RWPE2 (cell line): ENCODE data around the gene ERCC8.

Experiments
- ATAC-seq: fragments of 200-7000 bp; cut with Tn5 transposase; 3 replicates; pipeline ENCODE4 v1.9.1; 2021; ENCODE audit warnings: low read depth
- DNase-seq: peaks from one replicate; pipeline ENCODE4 v3.0.0-alpha.2; 2020; ENCODE audit warnings: low spot score
- H3K27ac ChIP-seq: fragments of 450-650 bp; 2 replicates; pipeline ENCODE4 v1.5.1; 2017; ENCODE audit warnings: mild to moderate bottlenecking; ENCODE audit not compliant: poor library complexity, severe bottlenecking
- H3K27me3 ChIP-seq: fragments of 250-450 bp; sonication (Bioruptor Pico); 2 replicates; pipeline ENCODE4 v1.5.1; 2021; ENCODE audit warnings: mild to moderate bottlenecking, moderate library complexity; ENCODE audit not compliant: insufficient read depth, poor library complexity, severe bottlenecking
- H3K36me3 ChIP-seq: fragments of 250-450 bp; sonication (Bioruptor Pico); 2 replicates; pipeline ENCODE4 v1.5.1; 2020; ENCODE audit warnings: low read depth, mild to moderate bottlenecking, moderate library complexity
- H3K4me1 ChIP-seq: fragments of 250-450 bp; sonication (Bioruptor Pico); 2 replicates; pipeline ENCODE4 v1.5.1; 2021; ENCODE audit warnings: mild to moderate bottlenecking, moderate library complexity; ENCODE audit not compliant: insufficient read depth, poor library complexity, severe bottlenecking
- H3K4me3 ChIP-seq: fragments of 250-450 bp; sonication (Bioruptor Pico); 2 replicates; pipeline ENCODE4 v1.5.1; 2021; ENCODE audit warnings: mild to moderate bottlenecking, moderate library complexity; ENCODE audit not compliant: severe bottlenecking
- H3K9me3 ChIP-seq: fragments of 250-450 bp; sonication (Bioruptor Pico); 2 replicates; pipeline ENCODE4 v1.5.1; 2021; ENCODE audit warnings: mild to moderate bottlenecking, moderate library complexity; ENCODE audit not compliant: severe bottlenecking
- CTCF ChIP-seq: fragments of 450-650 bp; IDR thresholded peaks from one replicate; pipeline ENCODE4 v1.5.1; 2017; ENCODE audit warnings: mild to moderate bottlenecking, moderate library complexity; ENCODE audit not compliant: poor library complexity, severe bottlenecking

Gene ERCC8

GRCh38 chr5:60958088-60958487 lies 13.2 kb upstream of the ERCC8 start:
- ATAC-seq (no peak), DNase-seq (no peak)
- Histone ChIP-seq H3K27ac (no peak overlapping the region), H3K9me3 (no peaks in the 10 kb centered on the region), H3K36me3 (no peaks in the 10 kb centered on the region), H3K27me3 (no peaks in the 10 kb centered on the region), H3K4me1 (peaks cover 4% of the 10 kb centered on the region), H3K4me3 (no peak overlapping the region)
- no peak for TF ChIP-seq CTCF

- no peak for ATAC-seq
- no peak for DNase-seq
- no peaks in the 10 kb centered on the region for H3K27me3 ChIP-seq
- H3K4me1 ChIP-seq = peaks cover 4% of the 10 kb centered on the region
- H3K9me3 ChIP-seq = no peaks in the 10 kb centered on the region
- H3K36me3 ChIP-seq = no peaks in the 10 kb centered on the region
- H3K4me3 ChIP-seq = no peak overlapping the region
- no peak for TF ChIP-seq CTCF
- H3K27ac ChIP-seq = no peak overlapping the region
These were observed 10.4 kb upstream of the ERCC8 start for GRCh38 chr5:60955239-60955638.

GRCh38 chr5:60948738-60949137 lies 3.9 kb upstream of the ERCC8 start:
- ATAC-seq = no peak
- Histone ChIP-seq H3K27ac (no peak overlapping the region), H3K4me1 (peaks cover 13% of the 10 kb centered on the region), H3K36me3 (no peaks in the 10 kb centered on the region; the same call in 1 of the 2 replicates), H3K27me3 (no peaks in the 10 kb centered on the region), H3K9me3 (no peaks in the 10 kb centered on the region), H3K4me3 (no peak overlapping the region)
- TF ChIP-seq CTCF = no peak
- no peak for DNase-seq

GRCh38 chr5:60945813-60946187 lies 930 bp upstream of the ERCC8 start:
- Histone ChIP-seq H3K4me3 (peak overlapping the region; percentile 69), H3K27me3 (no peaks in the 10 kb centered on the region), H3K4me1 (peaks cover 23% of the 10 kb centered on the region), H3K36me3 (peaks cover 14% of the 10 kb centered on the region; the same call in 1 of the 2 replicates), H3K9me3 (no peaks in the 10 kb centered on the region), H3K27ac (peak overlapping the region; percentile 50)
- DNase-seq = peak; percentile 49
- TF ChIP-seq CTCF = no peak
- peak; percentile 37 for ATAC-seq

GRCh38 chr5:60943624-60944023 lies 1.2 kb downstream of the ERCC8 start:
- peaks cover 32% of the 10 kb centered on the region for H3K36me3 ChIP-seq
- H3K9me3 ChIP-seq = no peaks in the 10 kb centered on the region
- no peaks in the 10 kb centered on the region for H3K27me3 ChIP-seq
- peaks cover 23% of the 10 kb centered on the region for H3K4me1 ChIP-seq
- no peak for ATAC-seq
- no peak overlapping the region for H3K27ac ChIP-seq
- no peak for TF ChIP-seq CTCF
- no peak for DNase-seq
- peak overlapping the region; percentile 69 for H3K4me3 ChIP-seq
